CD4-positive, alpha-beta T cell treated with Interleukin-21 for 1 hour (primary cell): Measurements from ENCODE around the gene PDLIM5.
"Not testable (repeated sequence)": the region's sequence is repeated elsewhere in the genome, so short reads cannot be mapped to it uniquely, and the experiment has no call there.

ENCODE experiments used
- DNase-seq: peaks from one replicate; pipeline ENCODE4 v3.0.0-alpha.2; 2020

Gene PDLIM5

GRCh38 chr4:94500685-94501084, 48.9 kb downstream of the PDLIM5 start:
- no peak for DNase-seq

DNA sequence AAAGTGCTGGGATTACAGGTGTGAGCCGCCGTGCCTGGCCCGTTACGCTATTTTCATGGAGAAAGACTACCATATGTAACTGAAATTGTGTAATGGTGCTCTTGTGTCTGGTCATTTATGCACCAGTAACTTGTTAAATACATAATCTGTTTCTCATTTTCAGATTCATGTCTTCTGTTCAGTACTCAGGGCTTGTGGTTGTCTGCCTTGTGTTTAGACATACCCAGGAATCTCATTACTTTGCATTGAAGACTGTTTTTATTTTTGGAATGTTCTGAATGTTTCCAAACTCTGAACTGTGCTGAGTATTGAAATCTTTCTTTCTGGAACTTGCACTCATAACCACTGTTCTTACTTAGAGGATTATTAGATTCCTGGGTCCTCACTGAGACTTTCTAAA, 52.8 kb downstream of the PDLIM5 start:
- DNase-seq, result no peak

DNA sequence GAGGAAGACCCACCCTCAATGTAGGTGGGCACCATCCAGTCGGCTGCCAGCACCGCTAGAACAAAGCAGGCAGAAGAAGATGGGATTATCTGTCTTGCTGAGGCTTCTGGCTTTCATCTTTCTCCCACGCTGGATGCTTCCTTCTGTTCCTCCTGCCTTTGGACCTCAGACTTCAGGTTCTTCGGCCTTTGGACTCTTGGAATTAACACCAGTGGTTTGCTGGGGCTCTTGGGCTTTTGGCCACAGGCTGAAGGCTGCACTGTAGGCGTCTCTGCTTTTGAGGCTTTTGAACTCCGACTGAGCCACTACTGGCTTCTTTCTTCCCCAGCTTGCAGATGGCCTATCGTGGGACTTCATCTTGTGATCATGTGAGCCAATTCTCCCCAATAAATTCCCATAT, 55.1 kb downstream of the PDLIM5 start:
- no peak for DNase-seq

DNA sequence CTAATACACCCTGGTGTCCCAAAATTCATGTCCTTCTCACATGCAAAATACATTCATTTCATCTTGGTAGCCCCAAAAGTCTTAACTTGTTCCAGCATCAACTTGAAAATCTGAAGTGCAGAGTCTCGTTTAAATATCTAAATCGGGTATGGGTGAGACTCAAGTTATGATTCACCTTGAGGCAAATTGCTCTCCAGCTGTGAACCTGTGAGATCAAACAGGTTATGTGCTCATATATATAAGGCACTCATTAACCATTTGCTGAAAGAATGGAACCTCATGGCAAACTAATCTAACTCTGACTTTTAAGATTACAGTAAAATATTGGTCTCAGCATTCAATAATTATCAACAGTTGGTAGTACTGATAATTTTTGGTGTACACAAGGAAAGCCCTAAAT, 55.5 kb downstream of the PDLIM5 start:
- no peak for DNase-seq

- DNase-seq, result no peak
These were observed 56.0 kb downstream of the PDLIM5 start for GRCh38 chr4:94507708-94508107.

DNA sequence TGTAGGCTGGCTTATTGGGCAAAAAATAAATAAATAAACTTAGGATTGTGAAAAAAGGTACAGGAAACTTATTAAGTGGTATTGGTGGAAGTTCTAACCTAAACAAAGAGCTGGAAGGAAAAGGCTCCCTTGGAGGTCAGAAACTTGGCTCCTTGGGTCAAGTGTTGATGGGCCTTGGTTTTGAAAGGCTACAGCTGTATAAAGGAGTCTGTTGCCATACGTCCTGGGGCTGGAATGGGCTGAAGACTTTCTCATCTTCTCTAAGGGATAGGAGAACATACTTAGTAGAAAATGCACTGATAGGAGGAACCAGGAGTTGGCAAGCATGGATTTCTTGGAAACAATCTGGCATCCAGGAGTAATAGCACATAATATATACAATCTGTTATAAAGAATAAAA, 56.6 kb downstream of the PDLIM5 start:
- DNase-seq, result no peak

DNA sequence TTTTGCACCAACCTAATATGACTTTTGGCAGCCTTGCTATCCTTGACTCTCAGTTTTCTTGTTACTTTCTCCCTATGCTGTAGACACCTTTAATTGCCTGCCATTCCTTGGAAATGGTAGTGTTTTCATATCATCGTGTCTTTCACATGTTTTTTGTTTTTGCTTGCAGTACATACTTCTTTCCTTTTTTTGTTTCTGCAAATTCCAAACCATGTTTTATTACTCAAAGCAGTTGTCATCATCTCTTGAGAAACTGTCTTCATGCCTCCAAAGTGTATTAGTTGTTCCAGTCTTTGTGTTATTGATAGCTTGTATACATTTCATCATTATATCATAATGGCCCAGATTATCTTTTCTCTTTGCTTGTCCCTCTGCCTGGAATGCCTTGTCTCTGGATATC, 57.1 kb downstream of the PDLIM5 start:
- no peak for DNase-seq

DNA sequence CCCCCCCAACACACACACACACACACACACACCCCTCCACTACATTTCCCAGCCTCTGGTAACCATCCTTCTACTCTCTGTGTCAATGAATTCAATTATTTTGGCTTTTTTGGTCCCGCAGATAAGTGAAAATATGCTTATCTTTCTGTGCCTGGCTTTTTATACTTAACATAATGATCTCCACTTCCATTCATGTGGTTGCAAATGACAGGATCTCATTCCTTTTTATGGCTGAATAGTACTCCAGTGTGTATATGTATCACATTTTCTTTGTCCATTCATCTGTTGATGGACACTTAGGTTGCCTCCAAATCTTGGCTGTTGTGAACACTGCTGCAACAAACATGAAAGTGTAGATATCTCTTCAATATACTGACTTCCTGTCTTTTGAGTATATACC, 59.8 kb downstream of the PDLIM5 start:
- DNase-seq, result no peak

GRCh38 chr4:94513532-94513931, 61.8 kb downstream of the PDLIM5 start:
- not testable (repeated sequence) for DNase-seq

DNA sequence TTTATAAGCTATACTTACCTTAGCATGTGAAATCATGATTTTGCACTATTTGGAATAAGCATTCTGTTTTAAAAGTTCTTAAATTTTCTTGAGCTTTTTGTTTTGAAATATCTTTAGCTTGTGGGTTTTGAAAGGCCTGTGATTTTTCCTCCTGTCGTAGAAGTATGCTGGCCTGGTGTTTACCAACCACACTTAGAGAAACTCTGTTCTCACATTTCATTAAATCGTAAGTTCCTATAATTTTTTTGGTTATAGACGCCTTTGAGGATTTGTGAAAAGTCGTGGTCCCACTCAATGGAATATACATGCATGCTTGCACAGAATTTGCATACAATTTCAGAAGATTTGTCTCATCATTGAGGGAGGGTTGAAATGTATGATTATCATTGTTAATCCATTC, 63.6 kb downstream of the PDLIM5 start:
- no peak for DNase-seq

DNA sequence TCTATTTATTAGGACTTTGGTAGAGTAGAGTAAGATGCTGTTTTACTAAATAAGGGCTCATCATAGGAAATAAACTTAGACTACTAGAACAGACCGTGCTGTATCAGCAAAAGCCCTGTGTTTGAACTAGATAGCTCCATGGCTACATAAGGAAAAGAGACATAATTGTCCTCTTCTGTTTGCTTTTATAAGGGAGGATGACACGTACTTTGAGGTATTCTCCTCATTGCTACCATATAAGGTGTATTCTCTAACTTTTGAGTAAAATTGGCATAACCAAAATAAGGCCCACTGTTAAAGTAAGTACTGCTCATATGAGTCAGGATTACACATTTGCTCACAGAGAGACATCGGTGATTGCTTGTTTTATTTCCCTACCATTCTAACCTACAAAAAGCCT, 64.3 kb downstream of the PDLIM5 start:
- no peak for DNase-seq

DNA sequence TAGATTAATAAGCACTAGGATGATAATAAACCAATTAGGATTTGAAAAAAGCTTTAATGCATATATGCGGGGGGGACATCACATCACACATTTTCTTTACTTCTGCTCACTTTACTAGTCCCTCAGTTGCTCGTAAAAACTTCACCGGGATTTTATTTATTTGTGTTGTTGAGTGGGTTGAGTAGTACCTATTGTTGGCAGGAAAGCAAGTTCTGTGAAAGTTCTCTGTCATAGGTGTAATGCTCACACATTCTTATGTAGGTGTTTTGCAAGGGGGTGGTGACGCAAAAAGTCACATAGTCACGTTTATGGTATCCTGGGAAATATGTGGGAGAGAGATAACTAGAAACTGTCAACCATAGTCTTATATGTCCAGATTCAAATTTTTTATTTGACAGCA, 65.3 kb downstream of the PDLIM5 start:
- no peak for DNase-seq

DNA sequence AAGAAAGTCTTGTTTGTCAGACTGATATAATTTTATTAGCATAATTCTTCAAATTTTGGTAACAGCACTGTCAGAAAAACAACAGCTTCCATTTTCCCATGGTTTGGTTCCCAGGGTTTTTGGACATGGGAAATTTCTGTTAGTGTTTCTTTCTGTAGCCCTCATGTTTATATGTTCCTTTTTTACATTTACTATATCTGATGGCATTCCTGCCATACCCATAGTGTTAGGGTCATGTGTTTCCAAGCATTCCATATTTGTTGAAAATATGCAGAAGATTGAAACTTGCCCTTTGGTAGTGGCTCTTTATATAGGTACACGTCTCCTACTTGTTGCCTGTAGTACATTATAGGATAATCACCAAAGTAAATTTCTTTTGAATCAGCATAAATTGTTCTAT, 65.8 kb downstream of the PDLIM5 start:
- no peak for DNase-seq

DNA sequence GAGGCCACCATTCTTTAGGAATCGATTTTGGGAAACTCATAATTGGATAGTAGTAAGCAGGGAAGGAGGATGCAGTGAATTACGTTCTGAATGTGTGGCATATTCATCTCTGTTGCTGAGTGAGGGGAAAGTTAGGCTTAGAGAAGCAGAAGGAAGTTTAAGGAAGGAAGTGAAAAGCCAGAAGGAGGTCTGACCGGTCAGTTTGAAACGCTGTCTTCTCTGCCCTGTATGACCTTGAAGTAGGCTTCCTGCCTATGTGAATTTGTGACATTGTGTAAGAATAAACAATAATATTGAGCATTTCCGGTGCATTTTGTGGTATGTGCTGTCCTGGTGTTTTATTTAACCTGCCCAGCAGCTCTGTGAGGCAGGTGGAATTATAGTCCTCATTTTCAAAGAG, 67.3 kb downstream of the PDLIM5 start:
- DNase-seq, result no peak

DNA sequence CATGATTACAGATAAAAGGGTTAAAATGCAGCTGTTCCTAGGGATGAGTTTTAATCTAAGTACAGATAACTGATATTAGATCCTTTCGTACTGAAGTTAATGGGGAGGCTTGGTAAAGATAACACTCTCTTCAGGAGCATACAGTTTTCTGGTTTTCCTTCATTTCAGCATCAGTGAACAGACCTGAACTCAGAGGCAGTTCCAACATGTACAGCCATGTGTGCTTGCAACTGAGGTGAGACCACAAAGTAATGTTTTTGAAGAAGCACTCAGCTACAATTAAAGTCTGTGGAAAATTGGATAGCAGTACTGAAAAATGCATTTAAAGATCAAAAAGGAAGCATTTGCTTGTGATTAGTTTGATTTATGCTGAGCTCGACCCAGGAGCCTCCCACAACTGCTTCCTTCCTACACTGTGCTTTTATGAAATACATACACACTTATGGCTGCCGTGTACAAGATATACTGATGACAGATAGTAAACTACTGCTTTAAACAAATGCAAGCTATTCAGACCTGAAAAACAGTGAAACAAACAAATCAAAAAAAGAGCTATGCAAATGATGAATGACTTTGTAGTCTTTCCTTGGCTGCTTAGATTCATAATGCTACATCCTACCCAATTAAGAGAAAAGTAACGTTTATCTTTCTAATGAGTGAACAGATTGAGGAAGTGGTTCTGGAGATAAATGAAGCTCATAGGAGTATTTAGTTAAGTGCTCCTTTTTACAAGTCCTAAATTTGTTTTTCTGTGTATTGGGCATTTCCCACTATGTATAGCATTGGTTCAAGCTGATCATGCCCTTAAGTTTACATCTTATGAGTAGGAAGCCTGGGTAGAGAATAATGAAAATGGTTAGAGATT, 68.4 kb downstream of the PDLIM5 start:
- no peak for DNase-seq

GRCh38 chr4:94523033-94523580, 71.4 kb downstream of the PDLIM5 start:
- no peak for DNase-seq

DNA sequence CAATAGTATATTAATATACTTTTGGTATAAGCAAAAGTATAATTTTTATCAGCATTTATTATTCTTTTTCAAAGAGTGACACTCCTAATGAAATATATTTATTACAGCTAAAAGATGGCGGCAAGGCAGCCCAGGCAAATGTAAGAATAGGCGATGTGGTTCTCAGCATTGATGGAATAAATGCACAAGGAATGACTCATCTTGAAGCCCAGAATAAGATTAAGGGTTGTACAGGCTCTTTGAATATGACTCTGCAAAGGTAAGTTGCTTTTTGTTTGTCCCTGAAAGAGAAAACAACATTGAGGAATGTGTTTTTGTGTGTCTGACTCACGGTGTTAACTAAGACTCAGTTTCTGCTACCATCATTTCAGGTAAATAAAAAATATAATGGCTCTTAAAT, 71.9 kb downstream of the PDLIM5 start:
- DNase-seq, result no peak

DNA sequence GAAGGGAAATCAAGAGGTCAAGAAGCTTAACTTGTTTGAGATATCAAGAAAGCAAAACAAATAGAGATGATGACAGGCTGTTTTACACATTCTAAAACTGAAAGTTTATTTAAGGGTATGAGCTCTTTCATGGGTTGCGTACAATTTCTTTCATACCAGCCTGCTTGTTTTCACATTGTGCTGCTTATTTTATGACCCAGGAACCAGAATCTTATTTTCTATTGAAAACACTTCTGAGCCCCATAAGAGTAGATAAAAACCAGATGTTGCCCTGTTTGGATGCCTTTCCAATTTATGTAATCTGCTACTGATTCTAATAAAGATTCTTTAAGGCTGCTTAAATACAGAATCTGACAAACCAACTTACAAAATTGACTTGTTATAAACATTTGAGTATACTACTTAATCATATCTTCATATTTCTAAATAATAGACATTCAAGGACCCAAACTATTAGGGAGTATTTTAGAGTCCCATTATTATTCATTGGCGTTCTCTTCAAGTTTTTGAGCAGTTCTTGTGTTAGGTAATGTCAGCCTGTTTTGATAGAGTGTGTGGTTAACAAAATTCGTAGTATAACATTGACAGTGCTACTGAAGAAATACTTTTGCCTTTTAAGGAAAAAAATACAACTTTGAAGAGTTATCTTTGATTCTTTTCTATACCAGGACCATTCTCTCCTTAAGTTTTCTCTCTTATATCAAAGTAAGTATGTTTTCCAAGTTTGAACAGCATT, 74.4 kb downstream of the PDLIM5 start:
- no peak for DNase-seq

- DNase-seq, result no peak
These were observed 76.0 kb downstream of the PDLIM5 start for GRCh38 chr4:94527556-94528233.

GRCh38 chr4:94528792-94529451, 77.2 kb downstream of the PDLIM5 start:
- no peak for DNase-seq

DNA sequence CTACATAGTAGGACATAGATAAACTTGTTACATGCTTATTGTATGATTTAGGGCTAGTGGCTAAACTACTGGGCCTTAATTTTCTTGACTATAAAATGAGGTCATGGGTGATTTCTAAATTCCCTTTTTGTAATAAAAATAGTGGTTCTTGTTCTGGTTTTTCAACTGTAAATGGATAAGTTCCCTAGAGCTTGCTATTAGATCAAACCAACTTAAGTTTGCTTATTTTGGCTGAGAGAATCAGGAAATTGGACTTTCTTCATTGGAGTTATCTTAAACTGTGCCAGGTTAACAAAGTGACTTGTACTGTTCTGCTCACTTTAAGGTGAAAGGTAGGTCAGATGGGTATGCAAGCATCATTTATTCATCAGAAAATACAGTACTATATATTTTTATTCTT, 78.3 kb downstream of the PDLIM5 start:
- no peak for DNase-seq

DNA sequence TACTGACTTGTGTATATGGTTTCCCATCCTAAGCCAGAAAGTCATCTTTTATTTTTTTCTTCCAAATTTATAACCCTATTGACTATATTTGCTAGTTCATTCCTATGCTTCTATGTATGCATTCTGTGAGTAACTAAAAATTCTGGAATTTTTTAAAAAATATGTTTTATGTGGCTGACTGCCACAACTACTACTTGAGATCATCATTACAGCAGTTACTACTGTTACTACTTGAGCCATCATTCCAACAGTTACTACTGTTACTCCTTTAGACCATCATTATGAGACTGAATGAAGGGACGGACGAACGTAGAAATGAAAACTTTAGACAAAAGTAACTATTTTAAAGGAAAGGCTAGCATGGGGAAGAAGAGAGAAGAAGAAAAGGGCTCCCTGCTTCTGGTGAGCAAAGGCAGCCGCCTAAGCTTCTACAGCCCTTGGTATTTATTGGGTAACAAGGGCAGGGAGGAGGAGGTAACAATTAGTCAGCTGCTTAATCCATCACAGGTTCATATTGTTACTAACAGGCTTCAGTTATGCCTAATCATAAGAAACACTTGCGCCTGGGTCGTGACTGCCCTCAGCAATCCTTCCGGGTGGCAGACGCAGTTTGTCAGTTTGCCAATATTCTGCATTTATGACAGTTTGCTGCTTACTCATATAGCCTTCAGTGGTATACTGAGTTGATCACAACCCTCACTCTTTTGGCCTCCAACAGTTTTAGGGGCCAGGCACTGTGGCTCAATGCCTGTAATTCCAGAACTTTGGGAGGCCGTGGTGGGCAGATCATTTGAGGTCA, 80.4 kb downstream of the PDLIM5 start:
- DNase-seq, result no peak
